CD4-positive, alpha-beta T cell treated with Interleukin-17A for 1 hour (primary cell): ENCODE results near the gene PSIP1.
"Not testable (repeated sequence)": the region's sequence is repeated elsewhere in the genome, so short reads cannot be mapped to it uniquely, and the experiment has no call there.

Experiments
- DNase-seq: peaks from one replicate; pipeline ENCODE4 v3.0.0-alpha.2; 2020

The PSIP1 gene

GRCh38 chr9:15430920-15431844 is 79.6 kb downstream of the PSIP1 start:
- DNase-seq = no peak

GRCh38 chr9:15427702-15428101 is 83.1 kb downstream of the PSIP1 start:
- DNase-seq = not testable (repeated sequence)

- no peak for DNase-seq
These were observed 84.8 kb downstream of the PSIP1 start for GRCh38 chr9:15426019-15426418.

DNA sequence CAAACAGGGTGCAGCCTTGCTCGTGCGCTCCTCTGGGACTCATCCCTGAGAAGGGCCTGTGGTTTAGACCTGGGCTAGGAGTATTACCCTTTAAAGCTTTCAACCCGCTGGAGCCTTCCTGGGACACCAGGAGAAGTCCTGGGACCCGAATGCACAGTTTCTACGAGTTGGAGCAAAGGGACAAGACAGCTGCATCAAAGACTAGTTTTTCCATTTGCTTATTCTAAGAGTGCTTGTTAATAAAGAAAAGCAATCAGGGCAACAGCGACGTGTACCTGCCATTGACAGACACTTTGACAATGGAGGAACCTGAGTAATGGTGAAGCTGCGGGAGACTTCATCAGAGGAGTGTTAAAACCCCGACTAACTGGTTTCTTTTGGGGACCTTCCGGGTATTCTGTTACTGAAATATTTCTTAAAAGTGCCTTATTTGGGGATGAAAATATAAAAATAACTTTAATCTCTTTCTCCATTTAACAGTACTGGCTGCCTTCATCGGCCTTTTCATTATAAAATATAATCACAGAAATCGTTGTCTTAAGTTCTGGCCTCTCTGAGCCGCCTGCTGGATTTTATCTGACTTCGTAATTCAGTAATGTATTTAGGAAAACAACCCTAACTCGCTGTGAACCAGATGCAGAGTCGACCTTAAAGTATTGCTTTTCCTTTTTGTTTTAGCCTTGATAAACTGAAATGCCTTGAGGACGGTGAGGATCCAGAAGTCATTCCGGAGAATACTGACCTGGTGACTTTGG is 87.4 kb downstream of the PSIP1 start:
- peak; percentile 11 for DNase-seq

GRCh38 chr9:15422372-15423230 is 88.2 kb downstream of the PSIP1 start, which contains the start of gene SNAPC3:
Gene SNAPC3 (plus strand): TSS chr9:15422876. CDS start chr9:15422880, 4 bp downstream.
- DNase-seq = peak; percentile 94

GRCh38 chr9:15421990-15422371 is 88.8 kb downstream of the PSIP1 start:
- DNase-seq = no peak

DNA sequence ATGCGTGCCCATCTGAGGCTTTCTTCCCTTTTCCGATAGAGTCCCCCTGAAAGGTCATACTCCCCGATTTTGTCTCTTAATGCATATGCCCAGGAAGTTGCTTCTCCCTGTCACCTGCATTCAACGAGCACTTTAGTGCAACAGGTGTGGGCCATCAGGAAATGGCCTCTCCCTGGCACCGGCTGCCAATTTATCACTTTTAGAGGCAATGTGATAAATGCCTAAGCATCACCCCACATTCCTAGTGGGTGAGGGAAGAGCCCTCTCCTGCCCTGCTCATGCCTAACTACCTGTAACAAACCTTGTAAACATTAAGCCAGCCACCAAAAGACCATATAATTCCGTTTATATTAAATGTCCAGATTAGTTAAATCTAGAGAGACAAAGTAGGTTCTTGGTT is 89.2 kb downstream of the PSIP1 start:
- no peak for DNase-seq

- DNase-seq = no peak
These were observed 90.0 kb downstream of the PSIP1 start for GRCh38 chr9:15420796-15421195.

DNA sequence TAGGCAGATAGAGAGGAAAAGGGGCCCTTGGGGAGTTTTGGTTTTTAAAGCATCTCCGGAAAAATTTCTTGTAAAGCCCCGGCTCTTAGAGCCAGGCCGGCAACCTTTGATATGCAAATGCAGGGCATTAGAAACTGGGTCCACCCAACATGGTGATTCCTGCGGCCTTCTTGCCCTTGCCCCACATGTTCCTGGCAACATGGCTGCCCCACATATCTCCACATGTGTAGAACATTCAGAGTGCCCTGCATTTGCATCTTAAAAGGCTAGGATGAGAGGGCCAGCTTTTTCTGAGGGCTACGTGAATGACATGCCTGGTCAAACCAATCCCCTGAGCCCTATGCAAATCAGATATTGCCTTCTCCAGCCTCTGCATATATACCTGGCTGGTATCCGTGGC is 93.1 kb downstream of the PSIP1 start:
- no peak for DNase-seq

- peak; percentile 61 for DNase-seq
These were observed 93.9 kb downstream of the PSIP1 start for GRCh38 chr9:15416880-15417279.
